Neural cell (in vitro differentiated cells): Measurements from ENCODE around the gene CPEB3. TPM values are rescaled to one million over a fixed set of nuclear protein-coding genes. Genes with fewer than 3 reads are reported as not detected.

Experiments used
- H2AFZ ChIP-seq: fragments of 200-600, 300-800 bp; sonication (generic), shearing (Covaris generic); 2 replicates; pipeline ENCODE4 v1.6.0; 2014; ENCODE audit warnings: low read depth, mild to moderate bottlenecking, antibody characterized with exemption, low read length, moderate library complexity
- H3F3A ChIP-seq: fragments of 200-600 bp; shearing (Covaris generic); 2 replicates; pipeline ENCODE4 v1.6.1; 2016; ENCODE audit warnings: mild to moderate bottlenecking, moderate library complexity, mixed read lengths, antibody characterized with exemption, low read length; ENCODE audit not compliant: insufficient read depth, poor library complexity, severe bottlenecking
- H3K27ac ChIP-seq: fragments of 200-600, 300-800 bp; sonication (generic), shearing (Covaris generic); 2 replicates; pipeline ENCODE4 v1.5.1; 2014; ENCODE audit warnings: mild to moderate bottlenecking, low read length, moderate library complexity
- H3K27me3 ChIP-seq: fragments of 300-800, 200-600 bp; sonication (generic), shearing (Covaris generic); 2 replicates; pipeline ENCODE4 v1.6.0; 2014; ENCODE audit warnings: mild to moderate bottlenecking, low read depth, low read length, moderate library complexity; ENCODE audit not compliant: insufficient read depth
- H3K36me3 ChIP-seq: fragments of 300-800, 200-600 bp; sonication (generic), shearing (Covaris generic); 2 replicates; pipeline ENCODE4 v1.5.1; 2014; ENCODE audit warnings: mild to moderate bottlenecking, antibody characterized with exemption, low read length, moderate library complexity; ENCODE audit not compliant: insufficient read depth
- H3K4me2 ChIP-seq: fragments of 300-800, 200-600 bp; sonication (generic), shearing (Covaris generic); 2 replicates; pipeline ENCODE4 v1.6.0; 2014; ENCODE audit warnings: mild to moderate bottlenecking, low read length
- H3K4me3 ChIP-seq: fragments of 300-800, 200-600 bp; sonication (generic), shearing (Covaris generic); 2 replicates; pipeline ENCODE4 v1.5.1; 2014; ENCODE audit warnings: mild to moderate bottlenecking, low read length, moderate library complexity
- H3K79me2 ChIP-seq: fragments of 200-600 bp; shearing (Covaris generic); replicated peaks from 2 replicates; pipeline ENCODE4 v1.6.0; 2014; ENCODE audit warnings: mild to moderate bottlenecking, low read length, moderate library complexity; ENCODE audit not compliant: insufficient read depth
- H3K9ac ChIP-seq: fragments of 300-800, 200-600 bp; sonication (generic), shearing (Covaris generic); 2 replicates; pipeline ENCODE4 v1.6.1; 2016; ENCODE audit warnings: mild to moderate bottlenecking, low read length, mixed read lengths
- H3K9me2 ChIP-seq: fragments of 200-600 bp; shearing (Covaris generic); 2 replicates; pipeline ENCODE4 v1.6.1; 2016; ENCODE audit warnings: mild to moderate bottlenecking, low read length, mixed read lengths; ENCODE audit not compliant: insufficient read depth
- H3K9me3 ChIP-seq: fragments of 200-600, 300-800 bp; sonication (generic), shearing (Covaris generic); 2 replicates; pipeline ENCODE4 v1.6.1; 2016; ENCODE audit warnings: mild to moderate bottlenecking, mixed run types, low read length, moderate library complexity, mixed read lengths
- H4K20me1 ChIP-seq: fragments of 200-600 bp; shearing (Covaris generic); 2 replicates; pipeline ENCODE4 v1.6.1; 2016; ENCODE audit warnings: mild to moderate bottlenecking, mixed run types; ENCODE audit not compliant: insufficient read depth
- CTCF ChIP-seq: fragments of 450-650 bp; IDR thresholded peaks from 2 replicates; pipeline ENCODE4 v1.5.1; 2014; ENCODE audit warnings: antibody characterized with exemption, mild to moderate bottlenecking, moderate library complexity; ENCODE audit not compliant: poor library complexity, severe bottlenecking
- EP300 ChIP-seq: fragments of 450-650 bp; conservative IDR thresholded peaks from 2 replicates; pipeline ENCODE4 v1.6.1; 2014; ENCODE audit warnings: antibody characterized with exemption, mild to moderate bottlenecking, moderate library complexity; ENCODE audit not compliant: poor library complexity, severe bottlenecking
- EZH2 ChIP-seq: fragments of 200-600, 300-800 bp; shearing (Covaris generic), sonication (generic); IDR thresholded peaks from 2 replicates; pipeline ENCODE4 v1.6.1; 2014; ENCODE audit warnings: antibody characterized with exemption, low read length, borderline replicate concordance, mild to moderate bottlenecking; ENCODE audit not compliant: insufficient read depth, poor library complexity, severe bottlenecking
- MXI1 ChIP-seq: fragments of 450-650 bp; conservative IDR thresholded peaks from 2 replicates; pipeline ENCODE4 v1.6.1; 2014; ENCODE audit warnings: antibody characterized with exemption, mild to moderate bottlenecking; ENCODE audit not compliant: poor library complexity, severe bottlenecking
- POLR2AphosphoS5 ChIP-seq: IDR thresholded peaks from 2 replicates; pipeline ENCODE4 v1.6.1; 2012
- RAD21 ChIP-seq: fragments of 450-650 bp; conservative IDR thresholded peaks from 2 replicates; pipeline ENCODE4 v1.6.1; 2014; ENCODE audit warnings: antibody characterized with exemption, mild to moderate bottlenecking, moderate library complexity
- REST ChIP-seq: IDR thresholded peaks from 2 replicates; pipeline ENCODE4 v1.6.1; 2012; ENCODE audit warnings: borderline replicate concordance
- SMC3 ChIP-seq: fragments of 450-650 bp; conservative IDR thresholded peaks from 2 replicates; pipeline ENCODE4 v1.6.1; 2014; ENCODE audit warnings: antibody characterized with exemption, mild to moderate bottlenecking, moderate library complexity; ENCODE audit not compliant: poor library complexity
- TAF1 ChIP-seq: IDR thresholded peaks from 2 replicates; pipeline ENCODE4 v1.6.1; 2012; ENCODE audit warnings: low read depth
- polyA plus RNA-seq: library from polyadenylated mRNA; depleted of rRNA; stranded (reverse); fragments of >200 nt; gene quantifications from 2 replicates; pipeline ENCODE4 v1.2.3, GENCODE V29; 2014

CPEB3 gene
- polyA plus RNA-seq, 1 donor from 2014 or later = 20.0 TPM

- Histone ChIP-seq H3K36me3 (peaks cover 7% of the 10 kb centered on the region), H4K20me1 (no peaks in the 10 kb centered on the region), H3K79me2 (peaks cover 83% of the 10 kb centered on the region), H3K4me3 (no peak overlapping the region), H3F3A (no peaks in the 10 kb centered on the region), H3K9me3 (no peaks in the 10 kb centered on the region), H3K9ac (no peak overlapping the region), H3K9me2 (no peaks in the 10 kb centered on the region), H2AFZ (no peak overlapping the region), H3K27me3 (no peaks in the 10 kb centered on the region), H3K4me2 (no peak overlapping the region), H3K27ac (no peak overlapping the region)
- TF ChIP-seq MXI1 = no peak
- no peak for TF ChIP-seq EZH2
- no peak for TF ChIP-seq SMC3
- TF ChIP-seq TAF1 = no peak
- TF ChIP-seq POLR2AphosphoS5 = no peak
- no peak for TF ChIP-seq RAD21
- TF ChIP-seq EP300 = no peak
Observed at GRCh38 chr10:92298487-92298886, 7.6 kb upstream of the CPEB3 start.

- Histone ChIP-seq H3K9ac (peak overlapping the region; percentile 98), H3K4me3 (peak overlapping the region; percentile 93), H3K27ac (no peak overlapping the region), H3K4me2 (peak overlapping the region; percentile 72), H3K36me3 (no peaks in the 10 kb centered on the region), H2AFZ (no peak overlapping the region), H3K9me2 (no peaks in the 10 kb centered on the region), H3K27me3 (no peaks in the 10 kb centered on the region), H3K9me3 (no peaks in the 10 kb centered on the region), H4K20me1 (no peaks in the 10 kb centered on the region), H3F3A (no peaks in the 10 kb centered on the region), H3K79me2 (peaks cover 62% of the 10 kb centered on the region)
- TF ChIP-seq CTCF (peak; percentile 59), EP300 (no peak), RAD21 (peak; percentile 44), REST (no peak), POLR2AphosphoS5 (no peak), MXI1 (no peak), SMC3 (peak; percentile 59), EZH2 (no peak), TAF1 (no peak)
Observed at GRCh38 chr10:92291921-92292845, 1.3 kb upstream of the CPEB3 start.
